GM12878 (cell line): ENCODE results near the gene MYO1H. TPM values are rescaled to one million over a fixed set of nuclear protein-coding genes. Genes with fewer than 3 reads are reported as not detected.

Experiments used
- ATAC-seq: fragments of 200-7000 bp; cut with Tn5 transposase; 3 replicates; pipeline ENCODE4 v1.9.1; 2020; ENCODE audit warnings: mild to moderate bottlenecking, moderate library complexity
- BruUV-seq: library from RNA; stranded (reverse); fragments of 400-500 nt; replicated peaks from 2 replicates; lab custom pipeline; 2021; lab: Mats Ljungman, UMichigan
- CTCF ChIA-PET: fragments of 300-600 bp; sonication (Branson Sonifier 250); formaldehyde crosslinking; extraction: SDS; loops from one replicate; lab custom pipeline; 2021; ENCODE audit warnings: inconsistent platforms; lab: Yijun Ruan, JAX
- POLR2A ChIA-PET: fragments of 350-600 bp; formaldehyde crosslinking; extraction: SDS; loops from one replicate; lab custom pipeline; 2021; ENCODE audit warnings: inconsistent platforms; lab: Charles Lee
- RAD21 ChIA-PET: fragments of 300-600 bp; sonication (Branson Sonifier 250); formaldehyde crosslinking; loops from one replicate; lab custom pipeline; 2023; ENCODE audit warnings: antibody characterized with exemption; ENCODE audit not compliant: unreplicated experiment; lab: Charles Lee
- SMC1A ChIA-PET: fragments of 300-600 bp; sonication (Branson Sonifier 250); formaldehyde crosslinking; loops from one replicate; lab custom pipeline; 2023; ENCODE audit not compliant: unreplicated experiment, uncharacterized antibody; lab: Charles Lee
- DNase-seq: peaks from one replicate; pipeline ENCODE4 v3.0.0-alpha.2; 2011; ENCODE audit warnings: low read depth, low spot score
- FAIRE-seq: peaks from 3 replicates; lab custom pipeline; 2011; peaks lifted over from hg19 to GRCh38; lab: Jason Lieb, UNC
- H2AFZ ChIP-seq: 2 replicates; pipeline ENCODE4 v1.6.0; 2011; ENCODE audit warnings: low read depth, low read length, control low read depth; ENCODE audit not compliant: control insufficient read depth
- H3K27ac ChIP-seq: 2 replicates; pipeline ENCODE4 v1.5.1; 2011; ENCODE audit warnings: control low read depth; ENCODE audit not compliant: control insufficient read depth, insufficient read depth
- H3K27me3 ChIP-seq, 2 experiments: replicated peaks in 1 of 2; 2 replicates each; pipeline versions ENCODE4 v1.6.0 to v1.6.1; 2011; ENCODE audit warnings: low read length in 1 of 2; ENCODE audit not compliant: control insufficient read depth in 2 of 2, insufficient read depth in 2 of 2
- H3K36me3 ChIP-seq, 2 experiments: 2 replicates each; pipeline ENCODE4 v1.5.1; 2011; ENCODE audit warnings: low read length in 1 of 2; ENCODE audit not compliant: control insufficient read depth in 2 of 2, insufficient read depth in 2 of 2
- H3K4me1 ChIP-seq: 2 replicates; pipeline ENCODE4 v1.6.1; 2011; ENCODE audit warnings: mild to moderate bottlenecking, low read length, moderate library complexity, mixed read lengths; ENCODE audit not compliant: control insufficient read depth, insufficient read depth
- H3K4me2 ChIP-seq: 2 replicates; pipeline ENCODE4 v1.6.0; 2011; ENCODE audit warnings: control low read depth; ENCODE audit not compliant: control insufficient read depth, insufficient read depth
- H3K4me3 ChIP-seq: fragments of 200-600 bp; sonication (generic); 2 replicates; pipeline ENCODE4 v1.5.1; 2016
- H3K79me2 ChIP-seq: 2 replicates; pipeline ENCODE4 v1.6.0; 2011; ENCODE audit warnings: low read length; ENCODE audit not compliant: control insufficient read depth, insufficient read depth
- H3K9ac ChIP-seq: 2 replicates; pipeline ENCODE4 v1.8.0; 2011; ENCODE audit warnings: low read length, control low read depth, mixed read lengths; ENCODE audit not compliant: control insufficient read depth, insufficient read depth
- H3K9me3 ChIP-seq: replicated peaks from 3 replicates; pipeline ENCODE4 v1.5.1; 2011; ENCODE audit warnings: mild to moderate bottlenecking, low read length; ENCODE audit not compliant: control insufficient read depth, insufficient read depth
- H4K20me1 ChIP-seq: 2 replicates; pipeline ENCODE4 v1.6.0; 2011; ENCODE audit not compliant: control insufficient read depth, insufficient read depth
- IKZF2 ChIP-seq, 2 experiments: fragments of 450-650 bp; IDR thresholded peaks; 2 replicates each; pipeline ENCODE4 v1.6.1; 2017; ENCODE audit warnings: mild to moderate bottlenecking in 2 of 2, moderate library complexity in 2 of 2
- SIN3A ChIP-seq: IDR thresholded peaks from 2 replicates; pipeline ENCODE4 v1.6.1; 2012; ENCODE audit warnings: low read depth, low read length, improper control_type of control experiment
- YY1 ChIP-seq: IDR thresholded peaks from 2 replicates; pipeline ENCODE4 v1.6.1; 2011; ENCODE audit warnings: low read depth, mild to moderate bottlenecking, low read length
- WGBS: methylation state at CpG from one replicate; pipeline ENCODE4 v1.1.6; 2016; ENCODE audit warnings: low lambda C conversion rate; ENCODE audit not compliant: insufficient replicate concordance, insufficient coverage; ENCODE audit errors: missing lambda C conversion rate; 5-methylcytosine and 5-hydroxymethylcytosine counted together
- in situ Hi-C: fragments of 300-500 bp; cut with MboI; formaldehyde crosslinking; loops from 9 replicates; pipeline ENCODE4 v1.14.3; 2018; ENCODE audit warnings: mixed read lengths
- intact Hi-C: fragments of 100-400 bp; cut with micrococcal nuclease; formaldehyde crosslinking; loops from one replicate; pipeline ENCODE4 v1.14.2; 2022; ENCODE audit not compliant: unreplicated experiment
- polyA plus RNA-seq, 11 experiments: library from polyadenylated mRNA; depleted of rRNA in 4 of 11; unstranded in 6 of 11; stranded (reverse) in 5 of 11; fragments of >200 nt; fragmentation: Nextera tagmentation in 4 of 11; fragmentation: Illumina TruSeq in 1 of 11; extraction: Ambion mirVana in 4 of 11; extraction: Trizol in 1 of 11; gene quantifications; 1 replicate in 1 of 11; 2 replicates in 10 of 11; pipeline versions ENCODE4 v1.2.1 to v1.2.3, GENCODE V29; 2011 to 2016; ENCODE audit warnings: inconsistent platforms in 2 of 11, missing spikeins in 2 of 11, low read depth in 1 of 11
- total RNA-seq, 4 experiments: library from RNA; depleted of rRNA in 3 of 4; stranded (reverse); fragments of >200 nt in 3 of 4; fragmentation: Illumina TruSeq in 1 of 4; extraction: Trizol in 1 of 4; gene quantifications; 2 replicates each; pipeline versions ENCODE4 v1.2.1 to v1.2.3, GENCODE V29; 2013 to 2021
- TF ChIP-seq, protein P1 (sequence below), 3 experiments: IDR thresholded peaks in 2 of 3; conservative IDR thresholded peaks in 1 of 3; 2 replicates each; pipeline ENCODE4 v1.5.1; 2011; ENCODE audit warnings: low read depth in 3 of 3, low read length in 3 of 3, mild to moderate bottlenecking in 3 of 3, control low read depth in 2 of 3, moderate library complexity in 2 of 3, inconsistent platforms in 1 of 3, mixed read lengths in 1 of 3; ENCODE audit not compliant: control insufficient read depth in 2 of 3, insufficient read depth in 1 of 3; ENCODE audit errors: extremely low read depth in 1 of 3
- TF ChIP-seq, protein P2 (sequence below): fragments of 450-650 bp; IDR thresholded peaks from 2 replicates; pipeline ENCODE4 v1.6.1; 2016; ENCODE audit warnings: mild to moderate bottlenecking

Gene MYO1H
- total and polyA plus RNA-seq, 10 of the 15 experiments (the other 5 are each of a cell fraction or from before 2014, with no cell fraction given): 0.05 TPM; not detected in 9

DNA sequence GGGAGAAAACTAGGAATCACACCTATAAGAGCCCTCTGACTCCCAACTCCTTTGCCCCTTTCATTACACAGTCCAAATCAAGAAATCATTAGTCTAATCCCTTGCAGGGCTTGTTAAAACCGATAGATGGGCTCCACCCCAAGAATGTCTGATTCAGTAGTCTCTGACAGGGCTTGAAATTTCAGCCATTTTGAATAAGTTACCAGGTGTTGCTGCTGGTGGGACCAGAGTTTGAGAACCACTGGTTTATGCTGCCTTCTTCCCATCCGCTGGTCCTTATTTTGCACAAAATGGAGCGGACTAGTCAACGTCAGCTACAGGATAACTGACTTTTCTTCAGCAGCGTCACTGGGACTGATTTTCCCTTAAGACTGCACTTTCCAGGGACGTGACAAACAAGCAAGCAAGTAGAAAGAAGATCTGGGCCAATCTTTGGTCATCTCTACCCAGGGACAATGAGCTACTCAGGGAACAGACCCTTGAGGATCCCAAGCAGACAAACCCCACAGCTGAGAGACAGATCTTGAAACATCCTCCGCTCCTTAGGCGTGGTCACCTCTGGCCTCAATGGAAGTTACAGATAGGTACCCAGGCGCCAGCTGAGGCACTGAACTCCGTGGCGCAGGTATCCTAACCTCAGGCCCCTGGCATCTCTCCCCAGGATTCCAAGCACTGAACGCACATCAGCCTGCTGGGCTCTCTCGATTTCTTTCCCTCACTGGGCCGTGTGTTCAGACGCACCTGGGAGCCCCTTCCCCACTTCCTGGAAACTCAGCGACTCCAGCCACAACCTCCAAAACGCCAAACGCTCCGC lies 128.5 kb downstream of the MYO1H start:
- in situ Hi-C loops: no loop called here
- peak overlapping the region; percentile 91 for H3K9ac ChIP-seq

More for the DNA sequence above, 128.5 kb downstream of the MYO1H start:
- ChIA-PET SMC1A (interaction anchor here (2.0 kb wide), 1 partner anchor 43 kb away, joined by 4 read pairs; no protein-coding TSS in a partner anchor), CTCF (no interaction called here), POLR2A (interaction anchor here (0.9 kb wide), 1 partner anchor 98 kb away, joined by 3 read pairs; the partner anchor contains the start of gene MVK), RAD21 (no interaction called here)
- Histone ChIP-seq H3K4me2 (peak overlapping the region; percentile 93), H2AFZ (no peak overlapping the region), H3K4me3 (peak overlapping the region; percentile 84), H4K20me1 (no peaks in the 10 kb centered on the region; the same call in 1 of the 2 replicates), H3K36me3 (no peaks in the 10 kb centered on the region), H3K27me3 (no peaks in the 10 kb centered on the region), H3K79me2 (peaks cover 57% of the 10 kb centered on the region), H3K9me3 (no peaks in the 10 kb centered on the region), H3K4me1 (peaks cover 7% of the 10 kb centered on the region; the same call in 1 of the 2 replicates), H3K27ac (peak overlapping the region; percentile 98)
- DNase-seq (no peak), ATAC-seq (0 out of 3 replicates have a peak, but pooled peaks have one; percentile 4), FAIRE-seq (no peak)
- TF ChIP-seq YY1: peak; percentile 52; the same call in 1 of the 2 replicates
- TF ChIP-seq, protein P1, sequence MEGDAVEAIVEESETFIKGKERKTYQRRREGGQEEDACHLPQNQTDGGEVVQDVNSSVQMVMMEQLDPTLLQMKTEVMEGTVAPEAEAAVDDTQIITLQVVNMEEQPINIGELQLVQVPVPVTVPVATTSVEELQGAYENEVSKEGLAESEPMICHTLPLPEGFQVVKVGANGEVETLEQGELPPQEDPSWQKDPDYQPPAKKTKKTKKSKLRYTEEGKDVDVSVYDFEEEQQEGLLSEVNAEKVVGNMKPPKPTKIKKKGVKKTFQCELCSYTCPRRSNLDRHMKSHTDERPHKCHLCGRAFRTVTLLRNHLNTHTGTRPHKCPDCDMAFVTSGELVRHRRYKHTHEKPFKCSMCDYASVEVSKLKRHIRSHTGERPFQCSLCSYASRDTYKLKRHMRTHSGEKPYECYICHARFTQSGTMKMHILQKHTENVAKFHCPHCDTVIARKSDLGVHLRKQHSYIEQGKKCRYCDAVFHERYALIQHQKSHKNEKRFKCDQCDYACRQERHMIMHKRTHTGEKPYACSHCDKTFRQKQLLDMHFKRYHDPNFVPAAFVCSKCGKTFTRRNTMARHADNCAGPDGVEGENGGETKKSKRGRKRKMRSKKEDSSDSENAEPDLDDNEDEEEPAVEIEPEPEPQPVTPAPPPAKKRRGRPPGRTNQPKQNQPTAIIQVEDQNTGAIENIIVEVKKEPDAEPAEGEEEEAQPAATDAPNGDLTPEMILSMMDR (IDR thresholded peaks at IDR 0.05 in 2 of 3, conservative IDR thresholded peaks at IDR 0.05 in 1 of 3; ENCODE audit: control insufficient read depth in 2 of 3, extremely low read depth in 1 of 3, insufficient read depth in 1 of 3, low read depth in 3 of 3, low read length in 3 of 3): no peak
- TF ChIP-seq SIN3A: no peak
- TF ChIP-seq, protein P2, sequence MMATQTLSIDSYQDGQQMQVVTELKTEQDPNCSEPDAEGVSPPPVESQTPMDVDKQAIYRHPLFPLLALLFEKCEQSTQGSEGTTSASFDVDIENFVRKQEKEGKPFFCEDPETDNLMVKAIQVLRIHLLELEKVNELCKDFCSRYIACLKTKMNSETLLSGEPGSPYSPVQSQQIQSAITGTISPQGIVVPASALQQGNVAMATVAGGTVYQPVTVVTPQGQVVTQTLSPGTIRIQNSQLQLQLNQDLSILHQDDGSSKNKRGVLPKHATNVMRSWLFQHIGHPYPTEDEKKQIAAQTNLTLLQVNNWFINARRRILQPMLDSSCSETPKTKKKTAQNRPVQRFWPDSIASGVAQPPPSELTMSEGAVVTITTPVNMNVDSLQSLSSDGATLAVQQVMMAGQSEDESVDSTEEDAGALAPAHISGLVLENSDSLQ: no peak
- TF ChIP-seq IKZF2 (IDR thresholded peaks at IDR 0.05): no peak
- 28% methylated on average over 19 of the region's 19 CpGs for WGBS
- BruUV-seq: TSS peak; percentile 72
- intact Hi-C loops: no loop called here
